Measurements from ENCODE around the gene SH3BP4. TPM values are rescaled to one million over a fixed set of nuclear protein-coding genes. Genes with fewer than 3 reads are reported as not detected.

The SH3BP4 gene
- polyA plus RNA-seq, 1 experiment = 224 TPM

GRCh38 chr2:234932591-234933168 lies 19.1 kb upstream of the SH3BP4 start:
- H3K4me3 ChIP-seq (ENCODE audit: low read depth, low read length) = no peak overlapping the region
- TF ChIP-seq, protein P1, sequence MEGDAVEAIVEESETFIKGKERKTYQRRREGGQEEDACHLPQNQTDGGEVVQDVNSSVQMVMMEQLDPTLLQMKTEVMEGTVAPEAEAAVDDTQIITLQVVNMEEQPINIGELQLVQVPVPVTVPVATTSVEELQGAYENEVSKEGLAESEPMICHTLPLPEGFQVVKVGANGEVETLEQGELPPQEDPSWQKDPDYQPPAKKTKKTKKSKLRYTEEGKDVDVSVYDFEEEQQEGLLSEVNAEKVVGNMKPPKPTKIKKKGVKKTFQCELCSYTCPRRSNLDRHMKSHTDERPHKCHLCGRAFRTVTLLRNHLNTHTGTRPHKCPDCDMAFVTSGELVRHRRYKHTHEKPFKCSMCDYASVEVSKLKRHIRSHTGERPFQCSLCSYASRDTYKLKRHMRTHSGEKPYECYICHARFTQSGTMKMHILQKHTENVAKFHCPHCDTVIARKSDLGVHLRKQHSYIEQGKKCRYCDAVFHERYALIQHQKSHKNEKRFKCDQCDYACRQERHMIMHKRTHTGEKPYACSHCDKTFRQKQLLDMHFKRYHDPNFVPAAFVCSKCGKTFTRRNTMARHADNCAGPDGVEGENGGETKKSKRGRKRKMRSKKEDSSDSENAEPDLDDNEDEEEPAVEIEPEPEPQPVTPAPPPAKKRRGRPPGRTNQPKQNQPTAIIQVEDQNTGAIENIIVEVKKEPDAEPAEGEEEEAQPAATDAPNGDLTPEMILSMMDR (IDR thresholded peaks at IDR 0.05; ENCODE audit: low read depth, low read length) = no peak
- no peaks in the 10 kb centered on the region for H3K27me3 ChIP-seq (ENCODE audit: control insufficient read depth, insufficient read depth, low read length)
- no peak overlapping the region for H3K27ac ChIP-seq (ENCODE audit: low read depth, low read length)
- ChIA-PET POLR2A (interaction anchor here (0.6 kb wide), 1 partner anchor 300 kb away, joined by 3 read pairs; no protein-coding TSS in a partner anchor), CTCF (no interaction called here)
- no peaks in the 10 kb centered on the region for H3K9me3 ChIP-seq (ENCODE audit: control insufficient read depth, insufficient read depth, low read length)
- DNase-seq (ENCODE audit: low read depth, low spot score) = no peak

DNA sequence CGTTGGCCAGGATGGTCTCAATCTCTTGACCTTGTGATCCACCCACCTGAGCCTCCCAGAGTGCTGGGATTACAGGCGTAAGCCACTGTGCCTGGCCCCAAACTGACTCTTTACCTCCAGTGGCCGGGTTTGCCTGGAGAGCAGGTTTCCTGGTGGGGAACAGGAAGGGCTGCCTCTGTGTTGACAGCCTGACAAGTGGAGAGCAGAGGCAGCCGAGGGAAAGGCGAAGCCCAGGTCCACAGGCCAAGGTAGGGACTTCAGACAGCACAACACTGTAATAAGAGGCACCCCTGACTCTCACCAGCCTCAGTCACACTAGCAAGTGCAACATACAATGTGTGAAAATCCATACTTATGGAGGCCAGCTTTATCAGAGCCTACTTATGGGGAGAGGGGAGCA lies 16.5 kb upstream of the SH3BP4 start:
- no peak for DNase-seq (ENCODE audit: low read depth, low spot score)
- Histone ChIP-seq H3K9me3 (ENCODE audit: control insufficient read depth, insufficient read depth, low read length) (no peaks in the 10 kb centered on the region), H3K27ac (ENCODE audit: low read depth, low read length) (no peak overlapping the region), H3K4me3 (ENCODE audit: low read depth, low read length) (no peak overlapping the region), H3K27me3 (ENCODE audit: control insufficient read depth, insufficient read depth, low read length) (no peaks in the 10 kb centered on the region)
- ChIA-PET CTCF (no interaction called here), POLR2A (no interaction called here)
- TF ChIP-seq, protein P1 (IDR thresholded peaks at IDR 0.05; ENCODE audit: low read depth, low read length) = no peak

DNA sequence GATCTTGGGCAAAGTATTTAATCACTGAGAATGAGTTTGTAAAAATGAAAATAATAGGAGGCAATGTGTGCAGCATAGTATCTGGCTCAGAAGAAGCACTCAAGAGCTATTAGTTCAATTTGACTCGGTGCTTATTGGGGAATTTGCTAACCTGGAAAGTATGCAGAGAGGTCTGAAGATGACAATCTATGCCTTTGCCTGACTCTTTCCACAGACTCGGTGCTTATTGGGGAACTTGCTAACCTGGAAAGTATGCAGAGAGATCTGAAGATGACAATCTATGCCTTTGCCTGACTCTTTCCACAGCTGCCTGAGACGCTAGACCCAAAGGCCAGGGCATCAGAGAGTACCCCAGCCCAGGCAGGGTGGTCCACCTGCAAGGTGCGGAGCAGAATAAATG lies 12.2 kb upstream of the SH3BP4 start:
- DNase-seq (ENCODE audit: low read depth, low spot score) = no peak
- Histone ChIP-seq H3K9me3 (ENCODE audit: control insufficient read depth, insufficient read depth, low read length) (no peaks in the 10 kb centered on the region), H3K27me3 (ENCODE audit: control insufficient read depth, insufficient read depth, low read length) (no peaks in the 10 kb centered on the region), H3K4me3 (ENCODE audit: low read depth, low read length) (no peak overlapping the region), H3K27ac (ENCODE audit: low read depth, low read length) (no peak overlapping the region)
- ChIA-PET CTCF (no interaction called here), POLR2A (no interaction called here)
- TF ChIP-seq, protein P1 (IDR thresholded peaks at IDR 0.05; ENCODE audit: low read depth, low read length) = no peak

GRCh38 chr2:234939996-234940395 lies 11.8 kb upstream of the SH3BP4 start:
- POLR2A ChIA-PET = no interaction called here
- TF ChIP-seq, protein P1 (IDR thresholded peaks at IDR 0.05; ENCODE audit: low read depth, low read length) = no peak
- no peak overlapping the region for H3K27ac ChIP-seq (ENCODE audit: low read depth, low read length)
- DNase-seq (ENCODE audit: low read depth, low spot score) = no peak
- H3K27me3 ChIP-seq (ENCODE audit: control insufficient read depth, insufficient read depth, low read length) = no peaks in the 10 kb centered on the region
- CTCF ChIA-PET = interaction anchor here (0.6 kb wide), 1 partner anchor 730 kb away, joined by 3 read pairs; no protein-coding TSS in a partner anchor
- no peaks in the 10 kb centered on the region for H3K9me3 ChIP-seq (ENCODE audit: control insufficient read depth, insufficient read depth, low read length)
- H3K4me3 ChIP-seq (ENCODE audit: low read depth, low read length) = no peak overlapping the region

DNA sequence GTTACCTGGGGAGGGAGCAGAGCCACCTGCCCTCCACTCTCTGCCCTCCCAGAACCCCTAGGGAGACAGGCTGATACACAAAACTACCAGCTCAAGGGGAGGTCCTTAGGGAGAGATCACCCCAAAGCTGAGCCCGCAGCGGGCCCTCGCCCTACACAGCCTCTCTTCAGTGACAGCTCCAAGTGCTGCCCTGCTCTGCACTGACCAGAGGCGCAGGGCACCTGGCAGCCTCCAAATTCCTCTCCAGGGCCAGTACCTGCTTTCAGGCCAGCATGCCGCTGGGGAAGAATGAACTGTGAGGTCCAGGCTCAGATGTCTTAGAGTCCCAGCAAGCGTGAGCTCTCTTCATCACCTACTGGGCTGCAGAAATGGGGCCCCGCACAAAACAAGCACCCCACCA lies 11.3 kb upstream of the SH3BP4 start:
- no peaks in the 10 kb centered on the region for H3K9me3 ChIP-seq (ENCODE audit: control insufficient read depth, insufficient read depth, low read length)
- H3K4me3 ChIP-seq (ENCODE audit: low read depth, low read length) = no peak overlapping the region
- CTCF ChIA-PET = interaction anchor here (0.6 kb wide), 1 partner anchor 730 kb away, joined by 3 read pairs; no protein-coding TSS in a partner anchor
- DNase-seq (ENCODE audit: low read depth, low spot score) = no peak
- H3K27me3 ChIP-seq (ENCODE audit: control insufficient read depth, insufficient read depth, low read length) = no peaks in the 10 kb centered on the region
- TF ChIP-seq, protein P1 (IDR thresholded peaks at IDR 0.05; ENCODE audit: low read depth, low read length) = no peak
- no peak overlapping the region for H3K27ac ChIP-seq (ENCODE audit: low read depth, low read length)
- POLR2A ChIA-PET = no interaction called here
